Esophagus squamous epithelium (tissue), 5 donors: ENCODE results near the gene FUBP3. TPM values are rescaled to one million over a fixed set of nuclear protein-coding genes. Genes with fewer than 3 reads are reported as not detected.
A peak's percentile ranks its signal among the peaks of the same experiment; 100 is the strongest.

Source experiments
- DNase-seq: peaks from one replicate; lab custom pipeline; 2025; lab: John Stamatoyannopoulos, UW
- H3K27ac ChIP-seq, 4 donors: fragments of 200-600 bp; sonication (generic); one replicate each; pipeline ENCODE4 v1.5.1; 2016 to 2019; ENCODE audit warnings: mild to moderate bottlenecking in 1 of 4
- H3K27me3 ChIP-seq, 4 donors: fragments of 200-600 bp; sonication (generic); 1 replicate in 3 of 4; 2 replicates in 1 of 4; pipeline versions ENCODE4 v1.5.1 to v1.6.0; 2017 to 2021; ENCODE audit warnings: antibody characterized with exemption in 1 of 4
- H3K36me3 ChIP-seq, 3 donors: fragments of 200-600 bp; sonication (generic); one replicate each; pipeline ENCODE4 v1.5.1; 2016 to 2019
- H3K4me1 ChIP-seq, 3 donors: fragments of 200-600 bp; sonication (generic); one replicate each; pipeline ENCODE4 v1.5.1; 2017 to 2019
- H3K4me3 ChIP-seq, 4 donors: fragments of 200-600 bp; sonication (generic); 1 replicate in 3 of 4; 2 replicates in 1 of 4; pipeline ENCODE4 v1.5.1; 2016 to 2019; ENCODE audit warnings: mild to moderate bottlenecking in 2 of 4, moderate library complexity in 1 of 4
- H3K9me3 ChIP-seq, 3 donors: fragments of 200-600 bp; sonication (generic); one replicate each; pipeline ENCODE4 v1.5.1; 2016 to 2019
- CTCF ChIP-seq, 6 experiments: fragments of 450-650 bp in 4 of 6; fragments of 200-600 bp in 2 of 6; sonication (generic) in 2 of 6; IDR thresholded peaks; one replicate each; pipeline ENCODE4 v1.5.1; 2016 to 2019; ENCODE audit warnings: antibody characterized with exemption in 6 of 6, mild to moderate bottlenecking in 4 of 6, moderate library complexity in 4 of 6
- POLR2A ChIP-seq, 4 donors: fragments of 450-650 bp; IDR thresholded peaks; one replicate each; pipeline ENCODE4 v1.6.1; 2017; ENCODE audit warnings: antibody characterized with exemption in 4 of 4, mild to moderate bottlenecking in 4 of 4, moderate library complexity in 3 of 4
- WGBS, 2 donors: methylation state at CpG; one replicate each; pipeline ENCODE4 v1.1.5; 2018; 5-methylcytosine and 5-hydroxymethylcytosine counted together
- intact Hi-C: fragments of 100-400 bp; cut with DNase I; formaldehyde crosslinking; loops from one replicate; pipeline ENCODE4 v1.15.0; 2022
- total RNA-seq, 4 donors: library from RNA; depleted of rRNA; stranded (reverse); fragments of >200 nt; gene quantifications; one replicate each; pipeline ENCODE4 v1.1.0, GENCODE V29; 2016
- donor health status: DM: yes; HTN: yes; CAD: no.

The FUBP3 gene
- total RNA-seq, 4 donors from 2014 or later: 28.2 to 39.0 (median 33.9) TPM

GRCh38 chr9:130654879-130655278, 75.5 kb downstream of the FUBP3 start:
- WGBS, 2 donors: 71 to 73% methylated on average over 4 to 6 of the region's 6 CpGs
- H3K4me1 ChIP-seq: peaks cover 0 to 9% (median 8%) of the 10 kb centered on the region in 3 donors
- no peaks in the 10 kb centered on the region for H3K36me3 ChIP-seq
- no peak overlapping the region for H3K27ac ChIP-seq
- H3K4me3 ChIP-seq: no peak overlapping the region
- no peak for TF ChIP-seq POLR2A (IDR thresholded peaks at IDR 0.05)
- no peak for TF ChIP-seq CTCF (IDR thresholded peaks at IDR 0.05)
- intact Hi-C loops: no loop called here
- H3K27me3 ChIP-seq: peaks cover 14 to 89% (median 19%) of the 10 kb centered on the region in 4 donors
- no peak for DNase-seq
- H3K9me3 ChIP-seq: no peaks in the 10 kb centered on the region

GRCh38 chr9:130658893-130659698, 79.7 kb downstream of the FUBP3 start:
- intact Hi-C loops: no loop called here
- H3K36me3 ChIP-seq: no peaks in the 10 kb centered on the region
- peaks cover 55 to 100% (median 59%) of the 10 kb centered on the region in 4 donors for H3K27me3 ChIP-seq
- TF ChIP-seq CTCF (IDR thresholded peaks at IDR 0.05) (no peak), POLR2A (IDR thresholded peaks at IDR 0.05) (no peak)
- peaks cover 41 to 51% (median 49%) of the 10 kb centered on the region in 3 donors for H3K4me1 ChIP-seq
- H3K9me3 ChIP-seq: no peaks in the 10 kb centered on the region
- 32 to 37% methylated on average over 14 to 19 of the region's 52 CpGs for WGBS, 2 donors
- no peak for DNase-seq
- H3K4me3 ChIP-seq: peak overlapping the region in 1 of 4 donors; percentile 64
- no peak overlapping the region for H3K27ac ChIP-seq

- peak overlapping the region in 2 of 4 donors; percentile 47 to 64 for H3K4me3 ChIP-seq
- peaks cover 61 to 100% (median 65%) of the 10 kb centered on the region in 4 donors for H3K27me3 ChIP-seq
- no peaks in the 10 kb centered on the region for H3K36me3 ChIP-seq
- H3K4me1 ChIP-seq: peaks cover 47 to 57% (median 55%) of the 10 kb centered on the region in 3 donors
- DNase-seq: no peak
- no peak overlapping the region for H3K27ac ChIP-seq
- no peaks in the 10 kb centered on the region for H3K9me3 ChIP-seq
- 3 to 12% methylated on average over 9 to 26 of the region's 58 CpGs for WGBS, 2 donors
- TF ChIP-seq CTCF (IDR thresholded peaks at IDR 0.05) (no peak), POLR2A (IDR thresholded peaks at IDR 0.05) (no peak)
- intact Hi-C loops: no loop called here
Measured at GRCh38 chr9:130659699-130660248, 80.4 kb downstream of the FUBP3 start.

- no peak for DNase-seq
- Histone ChIP-seq H3K4me3 (peak overlapping the region; percentile 22 to 64 (median 38)), H3K27ac (no peak overlapping the region), H3K9me3 (no peaks in the 10 kb centered on the region), H3K27me3 (peaks cover 65 to 100% (median 70%) of the 10 kb centered on the region in 4 donors), H3K36me3 (no peaks in the 10 kb centered on the region), H3K4me1 (peaks cover 53 to 63% (median 59%) of the 10 kb centered on the region in 3 donors)
- WGBS, 2 donors: 4% methylated on average over 5 of the region's 33 CpGs; no CpG with 5 or more reads in 1 of the 2 donors
- intact Hi-C loops: no loop called here
- TF ChIP-seq POLR2A (IDR thresholded peaks at IDR 0.05): no peak
- TF ChIP-seq CTCF (IDR thresholded peaks at IDR 0.05): no peak
Measured at GRCh38 chr9:130660326-130660682, 80.9 kb downstream of the FUBP3 start.
